ENCODE data around the gene NUDT8.

The NUDT8 gene

DNA sequence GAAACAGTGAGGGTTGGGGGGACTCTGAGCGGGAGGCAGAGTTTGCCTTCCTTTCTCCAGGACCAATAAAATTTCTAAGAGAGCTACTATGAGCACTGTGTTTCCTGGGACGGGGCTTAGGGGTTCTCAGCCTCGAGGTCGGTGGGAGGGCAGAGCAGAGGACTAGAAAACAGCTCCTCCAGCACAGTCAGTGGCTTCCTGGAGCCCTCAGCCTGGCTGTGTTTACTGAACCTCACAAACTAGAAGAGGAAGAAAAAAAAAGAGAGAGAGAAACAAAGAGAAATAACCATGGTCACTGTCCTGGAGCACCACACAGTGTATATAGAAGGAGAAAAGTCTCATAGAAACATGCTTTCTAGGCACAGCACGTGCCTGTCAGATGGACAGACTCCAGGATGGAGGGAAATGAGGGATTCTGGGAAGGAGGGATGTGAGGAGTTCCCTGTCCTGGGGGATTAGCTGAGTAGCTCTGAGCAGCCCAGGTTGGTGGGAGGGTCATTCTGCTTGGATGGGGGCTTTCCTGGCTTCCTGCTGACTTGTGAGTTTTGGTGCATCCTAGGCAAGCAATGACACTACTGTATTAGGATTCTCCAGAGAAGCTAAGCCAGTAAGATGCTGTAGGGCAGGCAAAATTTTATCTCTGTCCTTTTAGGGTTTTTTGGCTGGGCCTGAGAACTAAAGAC, 43.0 kb downstream of the NUDT8 start:
- DNase-seq, result no peak

DNA sequence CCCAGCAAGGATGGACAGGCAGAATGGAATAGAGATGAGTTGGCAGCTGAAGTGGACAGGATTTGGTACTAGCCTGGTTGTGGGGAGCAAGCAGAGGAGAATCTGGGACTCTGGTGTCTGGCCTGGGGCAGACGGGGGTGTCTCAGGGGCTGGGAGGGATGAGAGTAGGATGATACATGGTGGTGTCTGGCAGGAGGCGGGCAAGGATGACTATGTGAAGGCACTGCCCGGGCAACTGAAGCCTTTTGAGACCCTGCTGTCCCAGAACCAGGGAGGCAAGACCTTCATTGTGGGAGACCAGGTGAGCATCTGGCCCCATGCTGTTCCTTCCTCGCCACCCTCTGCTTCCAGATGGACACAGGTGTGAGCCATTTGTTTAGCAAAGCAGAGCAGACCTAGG, 43.8 kb downstream of the NUDT8 start:
- DNase-seq, result no peak

- no peak for DNase-seq
Observed at GRCh38 chr11:67584881-67585873, 44.6 kb downstream of the NUDT8 start.

DNA sequence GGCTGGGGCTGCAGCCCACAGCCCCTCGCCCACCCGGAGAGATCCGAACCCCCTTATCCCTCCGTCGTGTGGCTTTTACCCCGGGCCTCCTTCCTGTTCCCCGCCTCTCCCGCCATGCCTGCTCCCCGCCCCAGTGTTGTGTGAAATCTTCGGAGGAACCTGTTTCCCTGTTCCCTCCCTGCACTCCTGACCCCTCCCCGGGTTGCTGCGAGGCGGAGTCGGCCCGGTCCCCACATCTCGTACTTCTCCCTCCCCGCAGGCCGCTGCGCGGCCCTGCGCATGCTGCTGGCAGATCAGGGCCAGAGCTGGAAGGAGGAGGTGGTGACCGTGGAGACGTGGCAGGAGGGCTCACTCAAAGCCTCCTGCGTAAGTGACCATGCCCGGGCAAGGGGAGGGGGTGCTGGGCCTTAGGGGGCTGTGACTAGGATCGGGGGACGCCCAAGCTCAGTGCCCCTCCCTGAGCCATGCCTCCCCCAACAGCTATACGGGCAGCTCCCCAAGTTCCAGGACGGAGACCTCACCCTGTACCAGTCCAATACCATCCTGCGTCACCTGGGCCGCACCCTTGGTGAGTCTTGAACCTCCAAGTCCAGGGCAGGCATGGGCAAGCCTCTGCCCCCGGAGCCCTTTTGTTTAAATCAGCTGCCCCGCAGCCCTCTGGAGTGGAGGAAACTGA, 45.4 kb downstream of the NUDT8 start:
- no peak for DNase-seq

- DNase-seq, result no peak
Observed at GRCh38 chr11:67583247-67584204, 46.2 kb downstream of the NUDT8 start, which contains the start of gene GSTP1. Gene GSTP1, plus strand, starts transcription at chr11:67583812. Its CDS starts 32 bp downstream, at chr11:67583844.

DNA sequence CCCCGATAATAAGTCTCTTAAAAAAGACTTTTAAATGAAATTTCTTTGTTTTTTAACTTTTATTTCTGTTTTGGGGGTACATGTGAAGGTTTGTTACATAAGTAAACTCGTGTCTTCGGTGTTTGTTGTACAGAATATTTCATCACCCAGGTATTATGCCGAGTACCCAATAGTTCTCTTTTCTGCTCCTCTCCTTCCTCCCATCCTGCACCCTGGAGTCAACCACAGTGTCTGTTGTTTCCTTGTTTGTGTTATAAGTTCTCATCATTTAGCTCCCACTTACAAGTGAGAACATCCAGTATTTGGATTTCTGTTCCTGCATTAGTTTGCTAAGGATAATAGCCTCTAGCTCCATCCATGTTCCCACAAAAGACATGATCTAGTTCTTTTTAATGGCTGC, 47.7 kb downstream of the NUDT8 start:
- no peak for DNase-seq

GRCh38 chr11:67581469-67581868, 48.3 kb downstream of the NUDT8 start:
- no peak for DNase-seq

DNA sequence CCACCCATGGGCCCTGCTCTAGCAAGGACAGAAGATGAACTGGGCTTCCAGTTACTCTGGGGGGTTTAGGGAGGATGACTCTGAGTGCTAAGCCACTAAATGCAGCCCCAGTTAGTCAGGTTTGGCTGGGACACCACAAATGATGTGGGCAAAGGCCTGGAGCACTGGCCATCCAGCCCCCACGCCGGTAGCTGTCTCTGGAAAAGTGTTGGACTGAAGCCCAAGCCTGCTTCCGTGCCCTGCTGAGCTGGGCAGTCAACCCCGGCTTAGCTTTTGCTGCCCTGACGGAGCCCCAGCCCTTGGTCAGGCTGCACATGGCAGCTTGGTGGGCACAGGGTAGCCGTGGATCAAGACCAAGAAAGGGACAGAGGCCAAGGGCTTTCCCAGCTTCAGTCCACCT, 51.8 kb downstream of the NUDT8 start:
- no peak for DNase-seq
